ENCODE results near the gene ZC3H12A.

ZC3H12A gene

GRCh38 chr1:37432716-37433115, 41.7 kb upstream of the ZC3H12A start:
- no peak overlapping the region for H3K4me2 ChIP-seq (ENCODE audit: low read length)
- no peaks in the 10 kb centered on the region for H3K79me2 ChIP-seq (ENCODE audit: low read length)
- no peaks in the 10 kb centered on the region; the same call in 1 of the 2 replicates for H3K27me3 ChIP-seq (ENCODE audit: low read depth, low read length)
- H3K9ac ChIP-seq (ENCODE audit: low read length) = no peak overlapping the region
- no peaks in the 10 kb centered on the region for H3K9me3 ChIP-seq (ENCODE audit: insufficient read depth, low read length)
- H4K20me1 ChIP-seq (ENCODE audit: insufficient read depth, low read length) = no peaks in the 10 kb centered on the region
- H3K36me3 ChIP-seq (replicated peaks; ENCODE audit: low read depth, low read length) = no peaks in the 10 kb centered on the region
- TF ChIP-seq EZH2phosphoT487 (IDR thresholded peaks at IDR 0.05; ENCODE audit: low read depth) (no peak), CTCF (IDR thresholded peaks at IDR 0.05; ENCODE audit: low read depth, low read length) (no peak)
- no peak overlapping the region for H2AFZ ChIP-seq (ENCODE audit: low read depth, low read length)
- H3K27ac ChIP-seq (ENCODE audit: low read length) = no peak overlapping the region
- no peaks in the 10 kb centered on the region for H3K4me1 ChIP-seq (ENCODE audit: low read length)
- H3K4me3 ChIP-seq (ENCODE audit: low read length) = no peak overlapping the region

DNA sequence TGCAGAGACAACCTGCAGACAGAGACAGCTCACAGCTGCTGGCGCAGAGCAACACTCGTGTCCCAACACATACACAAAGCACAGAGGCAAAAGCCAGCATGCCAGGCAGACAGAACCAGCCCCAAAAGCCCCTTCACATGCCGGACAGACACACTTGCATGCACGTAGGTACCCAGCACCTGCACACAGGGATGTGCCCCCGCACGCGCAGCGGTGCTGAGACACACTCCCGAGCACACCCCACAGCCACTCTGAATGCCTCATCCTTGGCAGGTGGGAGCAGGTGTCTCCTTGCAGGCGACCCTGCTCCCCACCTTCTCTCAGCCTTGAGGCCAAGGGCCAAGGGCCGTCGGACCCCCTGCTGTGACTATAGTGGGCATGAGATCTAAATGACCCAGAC, 41.2 kb upstream of the ZC3H12A start:
- Histone ChIP-seq H3K79me2 (ENCODE audit: low read length) (no peaks in the 10 kb centered on the region), H2AFZ (ENCODE audit: low read depth, low read length) (no peak overlapping the region), H3K27ac (ENCODE audit: low read length) (no peak overlapping the region), H3K27me3 (ENCODE audit: low read depth, low read length) (no peaks in the 10 kb centered on the region; the same call in 1 of the 2 replicates), H3K4me3 (ENCODE audit: low read length) (no peak overlapping the region), H4K20me1 (ENCODE audit: insufficient read depth, low read length) (no peaks in the 10 kb centered on the region), H3K4me2 (ENCODE audit: low read length) (no peak overlapping the region), H3K9me3 (ENCODE audit: insufficient read depth, low read length) (no peaks in the 10 kb centered on the region), H3K36me3 (replicated peaks; ENCODE audit: low read depth, low read length) (no peaks in the 10 kb centered on the region), H3K9ac (ENCODE audit: low read length) (no peak overlapping the region), H3K4me1 (ENCODE audit: low read length) (no peaks in the 10 kb centered on the region)
- no peak for TF ChIP-seq CTCF (IDR thresholded peaks at IDR 0.05; ENCODE audit: low read depth, low read length)
- no peak for TF ChIP-seq EZH2phosphoT487 (IDR thresholded peaks at IDR 0.05; ENCODE audit: low read depth)

GRCh38 chr1:37434292-37435225, 39.8 kb upstream of the ZC3H12A start:
- TF ChIP-seq CTCF (IDR thresholded peaks at IDR 0.05; ENCODE audit: low read depth, low read length) (peak; percentile 75), EZH2phosphoT487 (IDR thresholded peaks at IDR 0.05; ENCODE audit: low read depth) (no peak)
- H3K27ac ChIP-seq (ENCODE audit: low read length) = no peak overlapping the region
- H3K4me3 ChIP-seq (ENCODE audit: low read length) = no peak overlapping the region
- H3K9me3 ChIP-seq (ENCODE audit: insufficient read depth, low read length) = no peaks in the 10 kb centered on the region
- H3K4me2 ChIP-seq (ENCODE audit: low read length) = no peak overlapping the region
- no peak overlapping the region for H2AFZ ChIP-seq (ENCODE audit: low read depth, low read length)
- H3K79me2 ChIP-seq (ENCODE audit: low read length) = no peaks in the 10 kb centered on the region
- no peaks in the 10 kb centered on the region for H3K36me3 ChIP-seq (replicated peaks; ENCODE audit: low read depth, low read length)
- H3K4me1 ChIP-seq (ENCODE audit: low read length) = no peaks in the 10 kb centered on the region
- H4K20me1 ChIP-seq (ENCODE audit: insufficient read depth, low read length) = no peaks in the 10 kb centered on the region
- H3K27me3 ChIP-seq (ENCODE audit: low read depth, low read length) = no peaks in the 10 kb centered on the region; the same call in 1 of the 2 replicates
- H3K9ac ChIP-seq (ENCODE audit: low read length) = no peak overlapping the region

- H3K36me3 ChIP-seq (replicated peaks; ENCODE audit: low read depth, low read length) = no peaks in the 10 kb centered on the region
- no peak overlapping the region for H3K27ac ChIP-seq (ENCODE audit: low read length)
- H3K4me2 ChIP-seq (ENCODE audit: low read length) = no peak overlapping the region
- no peaks in the 10 kb centered on the region for H3K4me1 ChIP-seq (ENCODE audit: low read length)
- H3K9ac ChIP-seq (ENCODE audit: low read length) = no peak overlapping the region
- TF ChIP-seq CTCF (IDR thresholded peaks at IDR 0.05; ENCODE audit: low read depth, low read length) (no peak), EZH2phosphoT487 (IDR thresholded peaks at IDR 0.05; ENCODE audit: low read depth) (no peak)
- H3K27me3 ChIP-seq (ENCODE audit: low read depth, low read length) = no peaks in the 10 kb centered on the region; the same call in 1 of the 2 replicates
- H2AFZ ChIP-seq (ENCODE audit: low read depth, low read length) = no peak overlapping the region
- H3K79me2 ChIP-seq (ENCODE audit: low read length) = no peaks in the 10 kb centered on the region
- H3K4me3 ChIP-seq (ENCODE audit: low read length) = no peak overlapping the region
- H4K20me1 ChIP-seq (ENCODE audit: insufficient read depth, low read length) = no peaks in the 10 kb centered on the region
- no peaks in the 10 kb centered on the region for H3K9me3 ChIP-seq (ENCODE audit: insufficient read depth, low read length)
These were observed 37.3 kb upstream of the ZC3H12A start for GRCh38 chr1:37437087-37437486.
